HG03378 (cell line): ENCODE data around the gene ZNF609.

Experiments
- ATAC-seq: cut with Tn5 transposase; IDR thresholded peaks from one replicate; pipeline ENCODE4 v1.9.1; 2021; ENCODE audit warnings: mild to moderate bottlenecking, moderate library complexity; ENCODE audit not compliant: unreplicated experiment

Gene ZNF609

GRCh38 chr15:64687688-64688087, 227.3 kb downstream of the ZNF609 start:
- no peak for ATAC-seq

GRCh38 chr15:64688770-64689169, 228.4 kb downstream of the ZNF609 start:
- no peak for ATAC-seq

GRCh38 chr15:64690008-64690407, 229.6 kb downstream of the ZNF609 start:
- no peak for ATAC-seq

- ATAC-seq: no peak
Measured at GRCh38 chr15:64690578-64691296, 230.4 kb downstream of the ZNF609 start.

- no peak for ATAC-seq
Measured at GRCh38 chr15:64691896-64692565, 231.7 kb downstream of the ZNF609 start.

- ATAC-seq: no peak
Measured at GRCh38 chr15:64693134-64693533, 232.8 kb downstream of the ZNF609 start.

GRCh38 chr15:64694816-64695215, 234.4 kb downstream of the ZNF609 start:
- ATAC-seq: no peak

GRCh38 chr15:64695561-64695992, 235.2 kb downstream of the ZNF609 start:
- ATAC-seq: no peak

- no peak for ATAC-seq
Measured at GRCh38 chr15:64696481-64696880, 236.1 kb downstream of the ZNF609 start.

- ATAC-seq: no peak
Measured at GRCh38 chr15:64697911-64698369, 237.6 kb downstream of the ZNF609 start.

GRCh38 chr15:64698823-64699222, 238.4 kb downstream of the ZNF609 start:
- ATAC-seq: no peak

- no peak for ATAC-seq
Measured at GRCh38 chr15:64699751-64700388, 239.5 kb downstream of the ZNF609 start.

- no peak for ATAC-seq
Measured at GRCh38 chr15:64701051-64701450, 240.7 kb downstream of the ZNF609 start.

GRCh38 chr15:64701482-64702184, 241.3 kb downstream of the ZNF609 start:
- no peak for ATAC-seq

- no peak for ATAC-seq
Measured at GRCh38 chr15:64702816-64703631, 242.6 kb downstream of the ZNF609 start.

GRCh38 chr15:64703632-64703959, 243.2 kb downstream of the ZNF609 start:
- ATAC-seq: no peak

- ATAC-seq: no peak
Measured at GRCh38 chr15:64705006-64705405, 244.6 kb downstream of the ZNF609 start.

- ATAC-seq: no peak
Measured at GRCh38 chr15:64706011-64706911, 245.9 kb downstream of the ZNF609 start.

- ATAC-seq: no peak
Measured at GRCh38 chr15:64710676-64711428, 250.5 kb downstream of the ZNF609 start.
